Activated CD8-positive, alpha-beta memory T cell treated with anti-CD3 and anti-CD28 coated beads, Interleukin-2, amount 10 ng/mL, durations not matched to agents 7 days and 5 days (primary cell): Measurements from ENCODE around the gene SORBS1. TPM values are rescaled to one million over a fixed set of nuclear protein-coding genes. Genes with fewer than 3 reads are reported as not detected.

Experiments
- ATAC-seq: fragments of 150-1000 bp; cut with Tn5 transposase; one replicate; pipeline ENCODE4 v1.10.0; 2021; ENCODE audit warnings: moderate library complexity
- CTCF ChIA-PET: fragments of 350-600 bp; sonication (Branson Sonifier 250); formaldehyde crosslinking; loops from one replicate; lab custom pipeline; 2021; ENCODE audit warnings: antibody characterized with exemption; lab: Charles Lee
- DNase-seq: peaks from one replicate; pipeline ENCODE4 v3.0.0-alpha.2; 2020
- H3K27ac Mint-ChIP-seq: one replicate; pipeline ENCODE4 v1.8.0; 2021; ENCODE audit warnings: mild to moderate bottlenecking, mixed read lengths
- H3K27me3 Mint-ChIP-seq: one replicate; pipeline ENCODE4 v1.8.0; 2021; ENCODE audit warnings: mixed read lengths
- H3K36me3 Mint-ChIP-seq: one replicate; pipeline ENCODE4 v1.8.0; 2021; ENCODE audit warnings: mild to moderate bottlenecking, mixed read lengths
- H3K4me1 Mint-ChIP-seq: one replicate; pipeline ENCODE4 v1.8.0; 2021; ENCODE audit warnings: mixed read lengths
- H3K4me3 Mint-ChIP-seq: one replicate; pipeline ENCODE4 v1.8.0; 2021; ENCODE audit warnings: mild to moderate bottlenecking, moderate library complexity, mixed read lengths
- H3K9me3 Mint-ChIP-seq: one replicate; pipeline ENCODE4 v1.8.0; 2022; ENCODE audit warnings: low read depth, mixed read lengths
- total RNA-seq, 2 experiments: library from RNA; stranded (reverse); gene quantifications; one replicate each; pipeline ENCODE4 v1.2.3, GENCODE V29; 2021

The SORBS1 gene
- total RNA-seq, 2 experiments from 2014 or later, result 0.47 to 0.89 TPM

GRCh38 chr10:95445837-95446486 lies 115.2 kb downstream of the SORBS1 start:
- Mint-ChIP-seq H3K4me3 (no peak overlapping the region), H3K36me3 (no peaks in the 10 kb centered on the region), H3K4me1 (peaks cover 11% of the 10 kb centered on the region), H3K27me3 (peaks cover 37% of the 10 kb centered on the region), H3K9me3 (no peaks in the 10 kb centered on the region), H3K27ac (no peak overlapping the region)
- DNase-seq, result peak; percentile 61
- CTCF ChIA-PET, result interaction anchor here (0.8 to 6.2 kb wide), 12 partner anchors 10 to 313 kb away, joined by 3 to 55 read pairs (median 4); partner anchors contain the start of gene ALDH18A1
- ATAC-seq, result peak; percentile 53

- DNase-seq (no peak), ATAC-seq (no peak)
- Mint-ChIP-seq H3K36me3 (no peaks in the 10 kb centered on the region), H3K27me3 (peaks cover 39% of the 10 kb centered on the region), H3K9me3 (no peaks in the 10 kb centered on the region), H3K4me3 (no peak overlapping the region), H3K27ac (no peak overlapping the region), H3K4me1 (peaks cover 16% of the 10 kb centered on the region)
- CTCF ChIA-PET, result interaction anchor here (0.8 to 6.2 kb wide), 14 partner anchors 10 to 312 kb away, joined by 3 to 55 read pairs (median 4); partner anchors contain the start of gene ALDH18A1
Measured at GRCh38 chr10:95445223-95445836, 115.8 kb downstream of the SORBS1 start.

GRCh38 chr10:95444792-95445191 lies 116.4 kb downstream of the SORBS1 start:
- H3K4me3 Mint-ChIP-seq, result no peak overlapping the region
- H3K36me3 Mint-ChIP-seq, result no peaks in the 10 kb centered on the region
- no peak for ATAC-seq
- peaks cover 43% of the 10 kb centered on the region for H3K27me3 Mint-ChIP-seq
- no peak for DNase-seq
- no peak overlapping the region for H3K27ac Mint-ChIP-seq
- H3K4me1 Mint-ChIP-seq, result peaks cover 19% of the 10 kb centered on the region
- CTCF ChIA-PET, result interaction anchor here (1.0 to 6.2 kb wide), 6 partner anchors 11 to 157 kb away, joined by 3 to 55 read pairs (median 9); no protein-coding TSS in a partner anchor
- H3K9me3 Mint-ChIP-seq, result no peaks in the 10 kb centered on the region

- ATAC-seq (no peak), DNase-seq (no peak)
- H3K36me3 Mint-ChIP-seq, result no peaks in the 10 kb centered on the region
- H3K27ac Mint-ChIP-seq, result no peak overlapping the region
- H3K4me1 Mint-ChIP-seq, result peaks cover 19% of the 10 kb centered on the region
- CTCF ChIA-PET, result interaction anchor here (1.9 to 6.2 kb wide), 3 partner anchors 13 to 69 kb away, joined by 5 to 55 read pairs (median 25); no protein-coding TSS in a partner anchor
- no peak overlapping the region for H3K4me3 Mint-ChIP-seq
- no peaks in the 10 kb centered on the region for H3K9me3 Mint-ChIP-seq
- peaks cover 50% of the 10 kb centered on the region for H3K27me3 Mint-ChIP-seq
Measured at GRCh38 chr10:95443636-95444035, 117.5 kb downstream of the SORBS1 start.

- CTCF ChIA-PET, result interaction anchor here (1.0 to 6.2 kb wide), 3 partner anchors 11 to 80 kb away, joined by 3 to 55 read pairs (median 40); no protein-coding TSS in a partner anchor
- H3K27ac Mint-ChIP-seq, result no peak overlapping the region
- H3K9me3 Mint-ChIP-seq, result no peaks in the 10 kb centered on the region
- no peaks in the 10 kb centered on the region for H3K36me3 Mint-ChIP-seq
- no peak for DNase-seq
- H3K27me3 Mint-ChIP-seq, result peaks cover 47% of the 10 kb centered on the region
- peaks cover 19% of the 10 kb centered on the region for H3K4me1 Mint-ChIP-seq
- no peak overlapping the region for H3K4me3 Mint-ChIP-seq
- ATAC-seq, result no peak
Measured at GRCh38 chr10:95442341-95442740, 118.8 kb downstream of the SORBS1 start.

- DNase-seq (no peak), ATAC-seq (peak; percentile 10)
- Mint-ChIP-seq H3K9me3 (no peaks in the 10 kb centered on the region), H3K36me3 (no peaks in the 10 kb centered on the region), H3K4me1 (peaks cover 19% of the 10 kb centered on the region), H3K4me3 (no peak overlapping the region), H3K27me3 (peaks cover 46% of the 10 kb centered on the region), H3K27ac (no peak overlapping the region)
- CTCF ChIA-PET, result interaction anchor here (0.8 to 4.3 kb wide), 5 partner anchors 12 to 252 kb away, joined by 3 to 40 read pairs (median 3); partner anchors contain the start of gene TCTN3
Measured at GRCh38 chr10:95441547-95441923, 119.6 kb downstream of the SORBS1 start.

- peaks cover 19% of the 10 kb centered on the region for H3K4me1 Mint-ChIP-seq
- H3K27ac Mint-ChIP-seq, result no peak overlapping the region
- no peak overlapping the region for H3K4me3 Mint-ChIP-seq
- no peaks in the 10 kb centered on the region for H3K36me3 Mint-ChIP-seq
- peaks cover 45% of the 10 kb centered on the region for H3K27me3 Mint-ChIP-seq
- ATAC-seq (peak; percentile 77), DNase-seq (peak; percentile 77)
- no peaks in the 10 kb centered on the region for H3K9me3 Mint-ChIP-seq
- CTCF ChIA-PET, result interaction anchor here (0.8 to 4.3 kb wide), 5 partner anchors 11 to 253 kb away, joined by 3 to 40 read pairs (median 3); partner anchors contain the start of gene TCTN3
Measured at GRCh38 chr10:95440756-95441546, 120.2 kb downstream of the SORBS1 start.

GRCh38 chr10:95440038-95440725 lies 121.0 kb downstream of the SORBS1 start:
- Mint-ChIP-seq H3K4me3 (no peak overlapping the region), H3K27me3 (peaks cover 40% of the 10 kb centered on the region), H3K36me3 (no peaks in the 10 kb centered on the region), H3K27ac (no peak overlapping the region), H3K9me3 (no peaks in the 10 kb centered on the region), H3K4me1 (peaks cover 19% of the 10 kb centered on the region)
- CTCF ChIA-PET, result interaction anchor here (4.3 kb wide), 1 partner anchor 10 kb away, joined by 40 read pairs; no protein-coding TSS in a partner anchor
- ATAC-seq (no peak), DNase-seq (no peak)

GRCh38 chr10:95438781-95439180 lies 122.4 kb downstream of the SORBS1 start:
- no peak overlapping the region for H3K4me3 Mint-ChIP-seq
- H3K27ac Mint-ChIP-seq, result no peak overlapping the region
- H3K27me3 Mint-ChIP-seq, result peaks cover 34% of the 10 kb centered on the region
- peaks cover 19% of the 10 kb centered on the region for H3K4me1 Mint-ChIP-seq
- CTCF ChIA-PET, result interaction anchor here (0.6 to 4.3 kb wide), 3 partner anchors 9 to 994 kb away, joined by 3 to 40 read pairs (median 6); no protein-coding TSS in a partner anchor
- ATAC-seq, result no peak
- H3K9me3 Mint-ChIP-seq, result no peaks in the 10 kb centered on the region
- no peak for DNase-seq
- H3K36me3 Mint-ChIP-seq, result no peaks in the 10 kb centered on the region

GRCh38 chr10:95437669-95438068 lies 123.5 kb downstream of the SORBS1 start:
- ATAC-seq (no peak), DNase-seq (no peak)
- H3K27ac Mint-ChIP-seq, result no peak overlapping the region
- peaks cover 23% of the 10 kb centered on the region for H3K27me3 Mint-ChIP-seq
- H3K4me3 Mint-ChIP-seq, result no peak overlapping the region
- no peaks in the 10 kb centered on the region for H3K36me3 Mint-ChIP-seq
- H3K4me1 Mint-ChIP-seq, result peaks cover 19% of the 10 kb centered on the region
- CTCF ChIA-PET, result interaction anchor here (2.2 kb wide), 1 partner anchor 14 kb away, joined by 6 read pairs; no protein-coding TSS in a partner anchor
- H3K9me3 Mint-ChIP-seq, result no peaks in the 10 kb centered on the region

GRCh38 chr10:95435548-95436279 lies 125.5 kb downstream of the SORBS1 start:
- CTCF ChIA-PET, result no interaction called here
- ATAC-seq (no peak), DNase-seq (no peak)
- H3K9me3 Mint-ChIP-seq, result no peaks in the 10 kb centered on the region
- H3K4me3 Mint-ChIP-seq, result no peak overlapping the region
- H3K27ac Mint-ChIP-seq, result no peak overlapping the region
- peaks cover 13% of the 10 kb centered on the region for H3K27me3 Mint-ChIP-seq
- H3K36me3 Mint-ChIP-seq, result no peaks in the 10 kb centered on the region
- H3K4me1 Mint-ChIP-seq, result peaks cover 11% of the 10 kb centered on the region

GRCh38 chr10:95434583-95434982 lies 126.6 kb downstream of the SORBS1 start:
- CTCF ChIA-PET, result interaction anchor here (0.9 to 1.8 kb wide), 2 partner anchors 10 to 16 kb away, joined by 3 to 5 read pairs; no protein-coding TSS in a partner anchor
- H3K4me1 Mint-ChIP-seq, result peaks cover 6% of the 10 kb centered on the region
- H3K4me3 Mint-ChIP-seq, result no peak overlapping the region
- H3K9me3 Mint-ChIP-seq, result no peaks in the 10 kb centered on the region
- peaks cover 7% of the 10 kb centered on the region for H3K27me3 Mint-ChIP-seq
- no peak for ATAC-seq
- DNase-seq, result no peak
- no peaks in the 10 kb centered on the region for H3K36me3 Mint-ChIP-seq
- no peak overlapping the region for H3K27ac Mint-ChIP-seq
